GM10847 (cell line): ENCODE results near the gene SLC24A3.

ENCODE experiments used
- POLR2A ChIP-seq: IDR thresholded peaks from 2 replicates; pipeline ENCODE4 v1.6.1; 2011; ENCODE audit not compliant: insufficient read length; ENCODE audit errors: extremely low read depth

The SLC24A3 gene

DNA sequence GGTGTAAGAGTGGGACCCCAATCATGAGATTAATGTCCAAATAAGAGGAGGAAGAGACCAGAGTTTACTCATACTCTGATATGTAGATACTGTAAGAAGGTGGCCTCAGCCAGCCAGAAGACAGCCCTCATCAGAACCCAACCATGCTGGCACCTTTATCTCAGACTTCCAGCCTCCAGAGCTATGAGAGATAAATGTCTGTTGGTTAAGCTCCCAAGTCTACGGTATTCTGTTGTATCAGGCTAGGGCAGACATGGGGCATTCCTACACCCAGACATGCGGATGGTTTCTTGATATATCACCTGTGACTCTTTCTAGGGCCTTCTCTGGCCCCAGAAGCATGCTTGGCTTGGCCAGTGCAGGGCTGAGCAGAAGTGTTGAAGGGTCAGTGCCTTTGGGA lies 298.2 kb downstream of the SLC24A3 start:
- no peak for TF ChIP-seq POLR2A

DNA sequence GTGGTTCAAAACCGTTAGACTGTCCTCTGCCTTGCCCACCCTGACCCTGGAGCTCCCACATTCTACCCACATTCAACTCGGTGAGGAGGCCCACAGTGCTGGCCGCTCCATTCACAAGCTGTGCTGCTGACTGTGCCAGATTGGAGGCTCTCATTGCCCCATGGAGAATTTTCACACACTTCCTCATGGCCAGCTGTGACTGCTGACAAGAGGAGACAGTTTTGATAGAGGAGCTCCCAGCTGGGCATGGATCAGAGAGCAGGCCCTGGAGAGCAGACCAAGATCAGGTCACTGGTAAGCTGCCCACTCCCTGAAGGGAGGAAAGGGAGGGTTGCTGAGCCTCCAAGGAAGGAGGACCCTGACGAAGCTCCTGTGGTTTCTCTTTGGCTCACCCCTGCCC lies 299.5 kb downstream of the SLC24A3 start:
- no peak for TF ChIP-seq POLR2A

DNA sequence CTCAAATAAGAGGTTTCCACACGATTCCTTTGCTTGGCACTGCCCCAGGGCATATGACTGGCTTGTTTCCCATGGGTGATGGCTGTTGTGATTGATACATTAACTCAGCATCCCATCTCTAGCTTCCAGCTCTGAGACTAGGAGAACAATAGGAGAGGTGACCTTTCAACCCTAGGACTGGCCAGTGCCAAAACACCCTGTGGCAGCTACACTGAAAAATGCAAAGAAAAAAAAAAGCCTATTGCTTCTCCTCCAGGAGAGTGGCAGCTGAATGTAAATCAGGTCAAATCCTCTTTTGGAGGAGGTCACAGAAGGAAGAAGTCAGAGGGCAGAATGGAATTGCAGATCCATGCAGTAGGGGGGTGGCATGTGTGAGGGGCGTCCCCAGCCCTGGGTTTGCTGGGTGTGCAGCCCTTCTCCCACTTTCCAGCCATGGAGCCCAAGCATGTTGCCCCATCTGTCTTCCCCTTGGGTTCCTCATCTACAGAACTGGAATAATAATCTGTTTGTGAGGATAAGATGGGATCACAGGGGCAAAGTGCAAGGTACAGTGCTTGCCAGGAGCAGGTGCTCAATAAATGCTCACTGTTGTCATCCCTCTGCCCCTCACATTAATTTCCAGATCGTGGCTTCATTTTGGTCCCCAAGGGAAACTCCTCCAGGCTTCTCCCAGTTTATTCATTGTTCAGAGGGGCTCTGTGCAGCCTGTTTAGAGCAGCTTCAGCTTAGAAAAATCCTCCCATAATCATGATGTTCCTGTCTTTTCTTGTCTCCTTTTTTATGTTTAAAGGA lies 300.6 kb downstream of the SLC24A3 start:
- TF ChIP-seq POLR2A = no peak

DNA sequence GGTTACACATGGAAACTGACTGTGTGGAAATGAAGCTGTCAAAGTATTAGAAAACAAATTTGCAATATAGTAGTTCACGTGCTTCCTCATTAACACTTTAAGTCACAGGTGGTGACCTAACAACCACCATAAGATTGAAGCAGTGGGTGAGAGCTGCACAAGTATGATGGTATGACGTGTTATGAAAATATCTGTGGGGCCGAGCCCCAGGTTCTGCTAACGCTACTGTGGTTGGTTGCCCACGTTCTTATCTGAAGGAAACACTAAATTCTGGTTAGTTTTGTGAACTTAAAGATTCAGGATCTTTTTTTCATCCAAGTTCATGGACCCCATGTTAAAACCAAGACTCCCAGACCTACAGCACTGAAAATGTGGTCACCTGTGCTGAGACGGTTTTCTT lies 302.6 kb downstream of the SLC24A3 start:
- TF ChIP-seq POLR2A = no peak

DNA sequence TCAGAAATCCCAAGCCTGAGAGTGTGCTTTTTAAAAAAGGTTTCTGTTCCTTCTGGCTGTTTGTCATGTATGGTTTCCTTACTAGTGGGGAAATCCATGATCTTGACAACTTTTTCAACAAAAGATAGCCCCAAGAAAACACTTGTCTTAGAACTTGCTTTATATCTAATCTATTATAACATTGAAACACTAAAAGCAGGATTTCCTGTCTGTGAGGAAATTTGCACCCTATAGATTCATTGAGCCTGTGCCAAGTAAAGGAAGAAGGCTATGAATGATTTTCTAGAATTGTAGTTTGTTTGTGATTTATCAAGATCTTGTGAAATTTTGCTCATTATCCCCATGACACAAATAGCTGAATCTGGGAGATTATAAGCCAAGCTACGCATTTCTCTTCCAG lies 307.0 kb downstream of the SLC24A3 start:
- TF ChIP-seq POLR2A = no peak

DNA sequence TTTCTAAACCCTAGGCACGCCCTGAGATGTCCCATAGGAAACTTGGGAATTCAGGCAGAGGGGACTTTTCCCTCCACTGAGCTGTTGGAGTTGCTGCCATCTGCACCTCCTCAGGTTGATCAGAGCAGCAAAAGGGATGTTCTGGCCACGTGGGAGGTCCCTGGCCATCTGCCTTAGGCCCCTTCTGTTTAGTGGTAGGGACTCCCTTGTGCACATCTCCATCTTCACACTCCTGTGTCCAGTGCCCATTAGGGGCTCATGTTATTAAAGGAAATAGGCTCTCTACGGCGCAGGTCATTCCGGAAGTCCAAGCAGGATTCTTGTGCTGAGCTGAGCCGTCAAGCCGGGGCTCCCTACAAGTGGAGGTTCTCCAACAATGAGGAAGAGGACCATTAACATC lies 307.8 kb downstream of the SLC24A3 start:
- TF ChIP-seq POLR2A = no peak

DNA sequence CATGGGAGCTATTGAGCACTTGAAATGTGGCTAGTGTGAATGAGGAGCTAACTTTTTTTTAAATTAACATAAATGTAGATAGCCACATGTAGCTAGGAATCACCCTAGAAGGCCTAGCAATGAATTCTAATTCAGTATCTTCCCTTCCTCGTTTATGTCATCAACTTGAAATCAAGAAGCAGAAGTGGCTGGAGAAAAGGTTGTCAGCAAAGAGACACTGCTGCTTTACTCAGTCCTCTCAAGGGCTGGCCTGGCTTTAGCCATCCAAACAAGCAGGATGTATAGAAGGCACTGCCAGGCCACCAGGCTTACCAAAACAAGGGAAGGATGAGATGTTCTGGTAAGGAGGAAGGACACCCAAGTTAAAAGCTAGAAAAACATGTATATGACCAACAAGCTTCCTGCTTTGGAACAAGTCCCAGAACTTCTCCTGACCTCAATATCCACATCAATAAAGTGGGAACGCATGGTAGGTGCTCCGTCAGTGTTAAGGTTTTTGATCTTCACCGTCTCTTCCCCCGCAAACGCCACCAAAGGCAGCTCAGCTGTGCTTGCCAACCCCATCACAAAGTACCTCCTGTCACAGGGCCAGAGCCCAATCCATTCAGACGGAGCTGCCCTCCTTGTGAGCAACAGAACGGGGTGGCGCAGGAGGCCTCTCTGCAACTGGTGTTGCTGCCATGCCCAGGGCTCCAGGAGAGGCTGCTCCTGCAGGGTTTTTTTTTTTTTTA lies 309.8 kb downstream of the SLC24A3 start:
- no peak for TF ChIP-seq POLR2A

DNA sequence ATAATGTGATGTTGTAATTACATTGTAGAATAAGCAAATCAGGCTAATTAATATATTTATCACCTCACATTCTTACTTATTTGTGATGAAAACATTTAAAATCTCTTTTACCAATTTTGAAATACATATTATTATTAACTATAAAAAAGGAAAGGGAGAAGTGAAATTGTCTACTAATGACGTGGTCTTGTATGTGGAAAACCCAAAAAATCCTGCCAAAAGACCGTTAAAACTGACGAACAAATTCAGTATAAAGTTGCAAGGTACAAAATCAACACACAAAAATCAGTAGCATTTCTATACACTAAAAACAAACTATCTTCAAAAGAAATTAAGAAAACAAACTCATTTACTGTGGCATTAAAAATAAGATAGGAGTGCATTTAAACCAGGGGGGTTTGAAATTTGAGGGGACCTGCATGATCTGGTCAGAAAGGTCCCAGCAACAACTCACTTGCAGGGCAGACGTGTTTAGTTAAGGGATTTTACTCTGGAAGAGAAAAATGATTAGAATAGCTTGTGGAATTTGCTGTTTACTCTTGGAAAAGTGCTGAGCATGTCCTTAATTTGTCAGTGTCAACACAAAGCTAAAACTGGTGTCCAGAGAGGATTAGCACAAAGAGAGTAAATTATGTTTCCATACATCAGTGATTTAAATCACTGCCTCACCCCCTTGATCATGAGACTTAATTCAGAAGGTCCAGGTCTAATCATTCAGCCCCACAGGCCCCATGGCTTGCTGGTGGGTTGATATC lies 310.6 kb downstream of the SLC24A3 start:
- TF ChIP-seq POLR2A = no peak

DNA sequence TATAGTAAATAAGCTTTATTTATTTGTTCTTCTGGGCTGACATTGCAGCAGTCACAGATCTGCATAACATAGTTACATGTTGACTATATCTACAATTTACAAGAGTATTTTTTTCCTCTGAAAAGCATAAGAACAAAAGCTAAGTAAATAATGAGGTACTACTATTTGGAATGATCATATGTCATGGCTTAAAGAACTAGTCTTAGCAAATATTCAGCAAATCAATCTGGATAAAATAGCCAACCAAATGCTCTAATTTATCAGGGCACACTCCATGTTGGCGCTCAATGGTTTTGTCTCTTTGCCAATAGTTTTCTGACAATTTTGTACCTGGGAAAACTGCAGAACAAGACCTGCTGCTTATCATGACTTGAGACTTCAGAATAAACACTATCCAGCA lies 312.2 kb downstream of the SLC24A3 start:
- no peak for TF ChIP-seq POLR2A

DNA sequence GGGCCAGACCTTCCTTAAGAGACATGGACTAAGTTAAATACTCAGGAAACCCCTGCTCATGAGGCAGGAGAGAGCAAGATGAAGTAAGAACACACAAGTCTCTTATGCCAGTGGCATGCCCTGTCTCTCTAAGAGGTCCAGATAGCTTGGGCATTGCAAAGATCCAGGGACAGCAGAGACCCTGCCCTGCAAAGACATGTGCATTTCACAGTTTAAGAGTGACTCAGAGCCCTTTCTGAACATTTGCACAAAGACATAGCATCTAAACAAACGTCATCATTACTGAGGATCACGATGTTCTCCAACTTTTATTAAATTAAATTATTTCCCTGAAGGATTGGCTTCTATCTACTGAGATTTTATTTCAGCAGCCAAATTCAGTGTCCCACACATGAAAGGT lies 315.1 kb downstream of the SLC24A3 start:
- no peak for TF ChIP-seq POLR2A

DNA sequence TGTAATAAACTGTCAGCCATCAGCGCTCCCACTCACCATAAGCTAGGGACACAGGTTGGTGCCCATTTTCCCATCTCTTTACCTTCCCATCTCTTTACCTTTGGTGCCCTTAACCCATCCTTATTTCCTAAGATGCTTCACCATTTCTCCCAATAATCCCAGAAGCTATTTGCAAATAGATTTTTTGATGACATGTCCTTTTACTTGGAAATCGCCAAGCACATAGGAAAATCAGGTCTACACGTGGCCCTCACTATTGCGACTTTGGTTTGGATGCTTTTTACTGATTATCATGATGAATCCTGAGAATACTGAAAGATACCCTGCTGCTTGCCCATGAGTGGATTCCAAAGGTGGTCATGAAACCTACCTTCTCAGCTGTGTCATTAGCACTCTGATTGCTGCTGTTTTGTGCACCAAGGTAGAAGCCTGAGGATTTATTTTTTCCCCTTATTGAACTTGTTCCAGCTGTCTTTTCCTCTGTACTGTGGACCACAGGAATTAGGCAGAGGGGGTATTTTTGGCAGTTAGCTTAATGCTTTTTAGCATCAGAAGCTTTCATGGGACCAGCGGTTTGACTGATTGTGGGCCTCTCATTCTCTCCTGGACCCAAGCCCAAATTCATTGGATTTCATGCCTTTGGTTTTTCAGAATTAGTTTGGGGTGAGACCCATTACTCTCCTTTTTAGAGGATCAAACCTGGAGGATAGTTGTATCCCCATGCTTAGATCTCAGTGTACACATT lies 316.0 kb downstream of the SLC24A3 start:
- no peak for TF ChIP-seq POLR2A

DNA sequence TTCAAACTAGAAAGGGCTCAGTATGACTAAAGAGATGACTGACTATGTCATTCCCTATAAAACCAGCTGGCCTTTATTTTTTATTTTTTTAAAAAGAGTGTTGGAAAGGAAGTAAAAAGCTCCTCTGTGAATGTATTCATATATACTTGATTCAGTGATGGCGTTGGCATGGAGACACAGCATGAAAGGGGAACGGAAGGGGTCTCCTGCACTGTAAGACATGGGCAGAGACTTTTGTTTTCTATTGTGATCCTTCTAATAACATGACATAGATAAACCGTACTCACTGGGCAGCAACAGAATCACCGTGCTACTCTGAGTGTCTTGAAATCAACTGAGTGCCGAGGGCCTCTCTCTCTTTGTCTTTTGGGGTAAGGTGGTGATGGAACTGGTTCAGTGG lies 317.6 kb downstream of the SLC24A3 start:
- TF ChIP-seq POLR2A = no peak

DNA sequence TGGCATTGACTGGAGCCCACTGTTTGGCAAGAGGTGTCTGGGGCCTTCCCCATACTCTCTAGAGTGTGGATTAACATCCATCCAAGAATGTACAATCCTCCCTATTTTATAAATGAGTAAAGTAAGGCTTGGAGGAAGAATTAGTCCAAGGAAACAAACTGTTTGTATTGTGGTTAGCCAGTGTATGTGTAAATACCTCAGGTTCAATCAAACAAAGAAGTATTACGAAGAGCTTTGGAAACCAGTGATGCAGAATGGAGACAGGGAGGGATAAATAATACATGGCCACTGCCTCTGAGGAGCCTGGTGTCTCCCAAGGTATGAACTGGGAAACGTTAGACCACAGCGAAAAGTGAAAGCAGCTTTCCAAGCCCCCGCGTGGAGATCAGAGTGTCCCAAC lies 319.0 kb downstream of the SLC24A3 start:
- TF ChIP-seq POLR2A = no peak

DNA sequence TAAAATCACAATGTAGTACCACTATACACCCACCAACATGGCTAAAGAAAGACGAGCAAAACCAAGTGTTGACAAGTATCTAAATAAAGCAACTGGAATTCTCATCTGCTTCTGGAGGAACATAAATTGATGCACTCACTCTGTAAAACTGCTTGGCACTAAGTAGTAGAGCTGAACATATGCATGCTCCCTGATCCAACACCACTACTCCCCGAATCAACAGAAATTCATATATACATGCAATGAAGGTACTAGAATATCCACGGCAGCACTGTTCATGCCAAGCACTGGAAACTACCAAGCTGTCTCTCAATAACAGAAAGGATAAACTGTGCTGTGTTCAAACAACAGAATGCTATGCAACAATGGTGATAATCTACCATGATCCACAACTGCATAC lies 326.1 kb downstream of the SLC24A3 start:
- TF ChIP-seq POLR2A = no peak

DNA sequence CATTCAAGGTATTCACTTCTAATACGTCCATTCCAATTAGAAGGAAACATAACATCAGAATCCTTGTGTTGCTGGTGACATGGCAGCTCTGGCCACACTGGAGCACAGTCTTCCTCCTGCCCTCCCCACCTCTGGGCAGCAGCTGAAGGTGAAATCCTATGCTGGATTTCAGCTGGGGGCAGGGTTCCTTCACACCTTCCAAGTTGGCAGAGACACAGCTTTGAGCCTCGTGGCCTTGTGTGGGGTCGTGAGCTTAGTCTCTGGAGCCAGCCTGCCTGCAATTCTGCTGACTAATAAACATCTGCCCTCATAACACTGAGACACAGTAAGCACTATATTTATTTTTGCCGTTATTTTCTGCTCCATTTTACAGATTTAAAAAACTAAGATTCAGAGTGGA lies 326.7 kb downstream of the SLC24A3 start:
- no peak for TF ChIP-seq POLR2A
